ENCODE data around the gene GOLGA3. TPM values are rescaled to one million over a fixed set of nuclear protein-coding genes. Genes with fewer than 3 reads are reported as not detected.
A peak's percentile ranks its signal among the peaks of the same experiment; 100 is the strongest.
"Not testable (repeated sequence)": the region's sequence is repeated elsewhere in the genome, so short reads cannot be mapped to it uniquely, and the experiment has no call there.

The GOLGA3 gene, protein sequence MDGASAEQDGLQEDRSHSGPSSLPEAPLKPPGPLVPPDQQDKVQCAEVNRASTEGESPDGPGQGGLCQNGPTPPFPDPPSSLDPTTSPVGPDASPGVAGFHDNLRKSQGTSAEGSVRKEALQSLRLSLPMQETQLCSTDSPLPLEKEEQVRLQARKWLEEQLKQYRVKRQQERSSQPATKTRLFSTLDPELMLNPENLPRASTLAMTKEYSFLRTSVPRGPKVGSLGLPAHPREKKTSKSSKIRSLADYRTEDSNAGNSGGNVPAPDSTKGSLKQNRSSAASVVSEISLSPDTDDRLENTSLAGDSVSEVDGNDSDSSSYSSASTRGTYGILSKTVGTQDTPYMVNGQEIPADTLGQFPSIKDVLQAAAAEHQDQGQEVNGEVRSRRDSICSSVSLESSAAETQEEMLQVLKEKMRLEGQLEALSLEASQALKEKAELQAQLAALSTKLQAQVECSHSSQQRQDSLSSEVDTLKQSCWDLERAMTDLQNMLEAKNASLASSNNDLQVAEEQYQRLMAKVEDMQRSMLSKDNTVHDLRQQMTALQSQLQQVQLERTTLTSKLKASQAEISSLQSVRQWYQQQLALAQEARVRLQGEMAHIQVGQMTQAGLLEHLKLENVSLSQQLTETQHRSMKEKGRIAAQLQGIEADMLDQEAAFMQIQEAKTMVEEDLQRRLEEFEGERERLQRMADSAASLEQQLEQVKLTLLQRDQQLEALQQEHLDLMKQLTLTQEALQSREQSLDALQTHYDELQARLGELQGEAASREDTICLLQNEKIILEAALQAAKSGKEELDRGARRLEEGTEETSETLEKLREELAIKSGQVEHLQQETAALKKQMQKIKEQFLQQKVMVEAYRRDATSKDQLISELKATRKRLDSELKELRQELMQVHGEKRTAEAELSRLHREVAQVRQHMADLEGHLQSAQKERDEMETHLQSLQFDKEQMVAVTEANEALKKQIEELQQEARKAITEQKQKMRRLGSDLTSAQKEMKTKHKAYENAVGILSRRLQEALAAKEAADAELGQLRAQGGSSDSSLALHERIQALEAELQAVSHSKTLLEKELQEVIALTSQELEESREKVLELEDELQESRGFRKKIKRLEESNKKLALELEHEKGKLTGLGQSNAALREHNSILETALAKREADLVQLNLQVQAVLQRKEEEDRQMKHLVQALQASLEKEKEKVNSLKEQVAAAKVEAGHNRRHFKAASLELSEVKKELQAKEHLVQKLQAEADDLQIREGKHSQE (N-terminal part only)
- total RNA-seq (2014; rRNA removed) (86.9 and 130 TPM in 2 replicates), Bru-seq, nascent RNA (percentile 94 among the genes with signal in this experiment), BruChase-seq, experiment 1, labeled RNA remaining after a 6-hour chase (percentile 98 among the genes with signal in this experiment), BruChase-seq, experiment 2, labeled RNA remaining after a 2-hour chase (percentile 98 among the genes with signal in this experiment)
- long read RNA-seq, full-length matches to known transcripts: 2 of 167 reads
- long read RNA-seq, partial matches to known transcripts: 53 of 167 reads
- long read RNA-seq, other reads (novel, unspliced or antisense): 112 of 167 reads

GRCh38 chr12:132828706-132829534 lies at the start of gene GOLGA3:
Gene GOLGA3, minus strand, starts transcription at chr12:132828869. Its CDS starts 6,741 bp downstream, at chr12:132822128.
- no peaks in the 10 kb centered on the region for H3K9me3 ChIP-seq (ENCODE audit: low read length)
- H3K4me3 ChIP-seq (ENCODE audit: low read length): peak within 1 kb of the TSS; percentile 100
- peaks cover 26% of the 10 kb centered on the region for H3K4me1 ChIP-seq (ENCODE audit: insufficient read depth, low read length)
- peaks cover 46% of the 10 kb centered on the region for H3K79me2 ChIP-seq (ENCODE audit: low read length)
- DNase-seq: peak; percentile 95
- H2AFZ ChIP-seq (ENCODE audit: low read length): peak within 1 kb of the TSS; percentile 97
- no peaks in the 10 kb centered on the region for H3F3A ChIP-seq (ENCODE audit: low read length, unreplicated experiment)
- TF ChIP-seq, protein P1, sequence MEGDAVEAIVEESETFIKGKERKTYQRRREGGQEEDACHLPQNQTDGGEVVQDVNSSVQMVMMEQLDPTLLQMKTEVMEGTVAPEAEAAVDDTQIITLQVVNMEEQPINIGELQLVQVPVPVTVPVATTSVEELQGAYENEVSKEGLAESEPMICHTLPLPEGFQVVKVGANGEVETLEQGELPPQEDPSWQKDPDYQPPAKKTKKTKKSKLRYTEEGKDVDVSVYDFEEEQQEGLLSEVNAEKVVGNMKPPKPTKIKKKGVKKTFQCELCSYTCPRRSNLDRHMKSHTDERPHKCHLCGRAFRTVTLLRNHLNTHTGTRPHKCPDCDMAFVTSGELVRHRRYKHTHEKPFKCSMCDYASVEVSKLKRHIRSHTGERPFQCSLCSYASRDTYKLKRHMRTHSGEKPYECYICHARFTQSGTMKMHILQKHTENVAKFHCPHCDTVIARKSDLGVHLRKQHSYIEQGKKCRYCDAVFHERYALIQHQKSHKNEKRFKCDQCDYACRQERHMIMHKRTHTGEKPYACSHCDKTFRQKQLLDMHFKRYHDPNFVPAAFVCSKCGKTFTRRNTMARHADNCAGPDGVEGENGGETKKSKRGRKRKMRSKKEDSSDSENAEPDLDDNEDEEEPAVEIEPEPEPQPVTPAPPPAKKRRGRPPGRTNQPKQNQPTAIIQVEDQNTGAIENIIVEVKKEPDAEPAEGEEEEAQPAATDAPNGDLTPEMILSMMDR (conservative IDR thresholded peaks at IDR 0.05; ENCODE audit: low read depth, low read length): no peak
- TF ChIP-seq EZH2phosphoT487 (IDR thresholded peaks at IDR 0.05; ENCODE audit: borderline replicate concordance, low read length): no peak
- TF ChIP-seq EZH2 (IDR thresholded peaks at IDR 0.05; ENCODE audit: low read length, unreplicated experiment): no peak
- CTCF ChIA-PET: no interaction called here
- no peaks in the 10 kb centered on the region for H3K27me3 ChIP-seq (ENCODE audit: low read length)
- H3K4me2 ChIP-seq (ENCODE audit: low read length): peak within 1 kb of the TSS; percentile 100
- POLR2A ChIA-PET (ENCODE audit: unreplicated experiment): interaction anchor here (0.5 kb wide), 1 partner anchor 806 kb away, joined by 10 read pairs; no protein-coding TSS in a partner anchor
- peaks cover 29% of the 10 kb centered on the region; the same call in 1 of the 2 replicates for H3K36me3 ChIP-seq (ENCODE audit: low read depth, low read length)
- BruUV-seq (replicated peaks): no TSS peak
- peak; percentile 86 for ATAC-seq
- peak within 1 kb of the TSS; percentile 97 for H3K9ac ChIP-seq (ENCODE audit: low read length)
- intact Hi-C loops (cut with micrococcal nuclease): no loop called here
- H4K20me1 ChIP-seq (ENCODE audit: low read length): peaks cover 36% of the 10 kb centered on the region
- peak within 1 kb of the TSS; percentile 91 for H3K27ac ChIP-seq (ENCODE audit: low read length)
- no peaks in the 10 kb centered on the region for H3K9me2 ChIP-seq (replicated peaks; ENCODE audit: low read length)

DNA sequence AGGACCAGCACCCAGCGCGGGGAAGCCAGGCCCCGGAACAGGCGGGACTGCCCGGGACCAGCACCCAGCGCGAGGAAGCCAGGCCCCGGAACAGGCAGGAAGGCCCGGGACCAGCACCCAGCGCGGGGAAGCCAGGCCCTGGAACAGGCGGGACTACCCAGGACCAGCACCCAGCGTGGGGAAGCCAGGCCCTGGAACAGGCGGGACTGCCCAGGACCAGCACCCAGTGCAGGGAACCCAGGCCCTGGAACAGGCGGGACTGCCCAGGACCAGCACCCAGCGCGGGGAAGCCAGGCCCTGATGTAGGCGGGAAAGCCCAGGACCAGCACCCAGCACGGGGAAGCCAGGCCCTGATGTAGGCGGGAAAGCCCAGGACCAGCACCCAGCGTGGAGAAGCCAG lies 46.0 kb upstream of the GOLGA3 start:
- H3K9me3 ChIP-seq (ENCODE audit: low read length); H4K20me1 ChIP-seq (ENCODE audit: low read length); POLR2A ChIA-PET (ENCODE audit: unreplicated experiment); H3K27me3 ChIP-seq (ENCODE audit: low read length); H3K79me2 ChIP-seq (ENCODE audit: low read length); ATAC-seq; H2AFZ ChIP-seq (ENCODE audit: low read length); H3K4me1 ChIP-seq (ENCODE audit: insufficient read depth, low read length); intact Hi-C loops (cut with micrococcal nuclease); H3K27ac ChIP-seq (ENCODE audit: low read length); CTCF ChIA-PET; H3F3A ChIP-seq (ENCODE audit: low read length, unreplicated experiment); H3K4me2 ChIP-seq (ENCODE audit: low read length); H3K9me2 ChIP-seq (replicated peaks; ENCODE audit: low read length); H3K9ac ChIP-seq (ENCODE audit: low read length); H3K4me3 ChIP-seq (ENCODE audit: low read length); BruUV-seq (replicated peaks); DNase-seq: not testable (repeated sequence)
- peaks cover 23% of the 10 kb centered on the region for H3K36me3 ChIP-seq (ENCODE audit: low read depth, low read length)
